Smooth muscle cell (in vitro differentiated cells): ENCODE measurements around the gene MLH3. TPM values are rescaled to one million over a fixed set of nuclear protein-coding genes. Genes with fewer than 3 reads are reported as not detected.
"Not testable (repeated sequence)": the region's sequence is repeated elsewhere in the genome, so short reads cannot be mapped to it uniquely, and the experiment has no call there.

Source experiments
- DNase-seq: peaks from one replicate; lab custom pipeline; 2025; ENCODE audit not compliant: unreplicated experiment; lab: John Stamatoyannopoulos, UW
- H2AFZ ChIP-seq: fragments of 200-600 bp; sonication (generic); 2 replicates; pipeline ENCODE4 v1.6.0; 2016; ENCODE audit warnings: antibody characterized with exemption, low read depth, mild to moderate bottlenecking
- H3F3A ChIP-seq: fragments of 200-600 bp; sonication (generic); 2 replicates; pipeline ENCODE4 v1.6.0; 2017; ENCODE audit warnings: antibody characterized with exemption, low read depth
- H3K27ac ChIP-seq: fragments of 200-600 bp; sonication (generic); 2 replicates; pipeline ENCODE4 v1.5.1; 2016; ENCODE audit warnings: low read depth, mild to moderate bottlenecking
- H3K27me3 ChIP-seq: fragments of 200-600 bp; sonication (generic); 2 replicates; pipeline ENCODE4 v1.6.1; 2016; ENCODE audit warnings: low read depth, mild to moderate bottlenecking
- H3K36me3 ChIP-seq: fragments of 200-600 bp; sonication (generic); 2 replicates; pipeline ENCODE4 v1.5.1; 2016; ENCODE audit warnings: low read depth
- H3K4me1 ChIP-seq: fragments of 200-600 bp; sonication (generic); 2 replicates; pipeline ENCODE4 v1.5.1; 2016; ENCODE audit warnings: low read depth
- H3K4me2 ChIP-seq: fragments of 200-600 bp; sonication (generic); 2 replicates; pipeline ENCODE4 v1.6.0; 2016; ENCODE audit warnings: mild to moderate bottlenecking
- H3K4me3 ChIP-seq: fragments of 200-600 bp; sonication (generic); 2 replicates; pipeline ENCODE4 v1.5.1; 2016; ENCODE audit warnings: mild to moderate bottlenecking
- H3K79me2 ChIP-seq: fragments of 200-600 bp; sonication (generic); 2 replicates; pipeline ENCODE4 v1.6.0; 2016; ENCODE audit warnings: low read depth, mild to moderate bottlenecking
- H3K9ac ChIP-seq: fragments of 200-600 bp; sonication (generic); 2 replicates; pipeline ENCODE4 v1.6.0; 2016; ENCODE audit warnings: low read depth
- H3K9me3 ChIP-seq: fragments of 200-600 bp; sonication (generic); replicated peaks from 2 replicates; pipeline ENCODE4 v1.5.1; 2016; ENCODE audit warnings: low read depth
- H4K20me1 ChIP-seq: fragments of 200-600 bp; sonication (generic); 2 replicates; pipeline ENCODE4 v1.6.0; 2016; ENCODE audit warnings: low read depth
- WGBS: methylation state at CpG from one replicate; pipeline ENCODE4 v1.1.7; 2016; ENCODE audit warnings: low lambda C conversion rate; 5-methylcytosine and 5-hydroxymethylcytosine counted together
- polyA plus RNA-seq: library from polyadenylated mRNA; unstranded; fragments of >200 nt; fragmentation: Nextera tagmentation; extraction: Ambion mirVana; gene quantifications from 2 replicates; pipeline ENCODE4 v1.2.1, GENCODE V29; 2016
- total RNA-seq: library from RNA; depleted of rRNA; stranded (reverse); fragments of >200 nt; gene quantifications from 2 replicates; pipeline ENCODE4 v1.2.3, GENCODE V29; 2014
- TF ChIP-seq, protein P1 (sequence below): fragments of 200-600 bp; sonication (generic); IDR thresholded peaks from 2 replicates; pipeline ENCODE4 v1.5.1; 2017; ENCODE audit warnings: borderline replicate concordance, mild to moderate bottlenecking, antibody characterized with exemption; ENCODE audit not compliant: insufficient read depth, poor library complexity, severe bottlenecking

MLH3 gene
- total and polyA plus RNA-seq, 2 experiments from 2014 or later = 9.6 to 18.9 TPM

DNA sequence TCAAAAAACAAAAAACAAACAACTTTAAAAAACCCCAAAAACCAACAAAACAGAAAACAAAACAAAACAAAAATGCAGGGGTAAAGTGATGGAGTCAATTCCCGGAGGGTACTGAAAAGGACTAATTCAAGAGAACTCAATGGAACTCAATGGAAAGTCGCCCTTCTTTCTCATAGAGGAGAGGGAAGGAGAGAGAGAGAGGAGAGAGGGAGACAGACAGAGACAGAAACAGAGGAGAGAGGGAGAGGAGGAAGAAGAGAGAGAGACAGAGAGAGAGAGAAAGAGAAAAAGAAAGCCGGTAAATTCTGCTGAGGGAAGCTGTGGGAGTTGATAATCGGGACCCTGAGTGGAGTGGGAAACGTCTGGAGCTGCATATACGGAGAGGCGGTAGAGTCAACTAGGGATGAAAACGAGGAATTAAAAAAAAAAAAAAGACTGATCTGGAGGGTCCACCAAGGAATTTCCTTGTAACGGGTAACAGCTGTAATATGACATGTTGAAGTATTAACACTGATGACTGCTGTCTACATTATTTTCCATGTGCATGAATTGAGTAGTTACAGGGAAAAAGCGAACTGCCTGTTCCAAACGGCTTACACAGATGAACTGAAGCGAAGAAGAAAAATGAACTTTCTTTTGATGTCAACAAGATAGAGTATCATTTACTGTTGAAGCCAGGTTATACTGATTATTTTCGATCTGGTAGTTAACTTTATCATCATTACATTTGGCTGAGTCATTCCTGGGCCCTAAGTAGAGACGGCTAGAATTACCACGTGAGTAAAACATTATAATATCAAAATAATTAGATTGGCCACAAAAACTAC, 17.2 kb upstream of the MLH3 start:
- peak overlapping the region; percentile 58 for H3K4me3 ChIP-seq
- no peaks in the 10 kb centered on the region for H4K20me1 ChIP-seq
- peaks cover 12% of the 10 kb centered on the region for H3K4me1 ChIP-seq
- DNase-seq = no peak
- peak overlapping the region; percentile 73 for H3K9ac ChIP-seq
- H2AFZ ChIP-seq = peak overlapping the region; percentile 79
- TF ChIP-seq, protein P1, sequence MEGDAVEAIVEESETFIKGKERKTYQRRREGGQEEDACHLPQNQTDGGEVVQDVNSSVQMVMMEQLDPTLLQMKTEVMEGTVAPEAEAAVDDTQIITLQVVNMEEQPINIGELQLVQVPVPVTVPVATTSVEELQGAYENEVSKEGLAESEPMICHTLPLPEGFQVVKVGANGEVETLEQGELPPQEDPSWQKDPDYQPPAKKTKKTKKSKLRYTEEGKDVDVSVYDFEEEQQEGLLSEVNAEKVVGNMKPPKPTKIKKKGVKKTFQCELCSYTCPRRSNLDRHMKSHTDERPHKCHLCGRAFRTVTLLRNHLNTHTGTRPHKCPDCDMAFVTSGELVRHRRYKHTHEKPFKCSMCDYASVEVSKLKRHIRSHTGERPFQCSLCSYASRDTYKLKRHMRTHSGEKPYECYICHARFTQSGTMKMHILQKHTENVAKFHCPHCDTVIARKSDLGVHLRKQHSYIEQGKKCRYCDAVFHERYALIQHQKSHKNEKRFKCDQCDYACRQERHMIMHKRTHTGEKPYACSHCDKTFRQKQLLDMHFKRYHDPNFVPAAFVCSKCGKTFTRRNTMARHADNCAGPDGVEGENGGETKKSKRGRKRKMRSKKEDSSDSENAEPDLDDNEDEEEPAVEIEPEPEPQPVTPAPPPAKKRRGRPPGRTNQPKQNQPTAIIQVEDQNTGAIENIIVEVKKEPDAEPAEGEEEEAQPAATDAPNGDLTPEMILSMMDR = no peak
- H3K9me3 ChIP-seq = no peaks in the 10 kb centered on the region
- H3K27ac ChIP-seq = peak overlapping the region; percentile 72
- H3K36me3 ChIP-seq = no peaks in the 10 kb centered on the region
- no peaks in the 10 kb centered on the region for H3K79me2 ChIP-seq
- H3K4me2 ChIP-seq = peak overlapping the region; percentile 92
- H3K27me3 ChIP-seq = no peaks in the 10 kb centered on the region
- H3F3A ChIP-seq = peaks cover 3% of the 10 kb centered on the region
- WGBS = 5% methylated on average over 15 of the region's 15 CpGs

DNA sequence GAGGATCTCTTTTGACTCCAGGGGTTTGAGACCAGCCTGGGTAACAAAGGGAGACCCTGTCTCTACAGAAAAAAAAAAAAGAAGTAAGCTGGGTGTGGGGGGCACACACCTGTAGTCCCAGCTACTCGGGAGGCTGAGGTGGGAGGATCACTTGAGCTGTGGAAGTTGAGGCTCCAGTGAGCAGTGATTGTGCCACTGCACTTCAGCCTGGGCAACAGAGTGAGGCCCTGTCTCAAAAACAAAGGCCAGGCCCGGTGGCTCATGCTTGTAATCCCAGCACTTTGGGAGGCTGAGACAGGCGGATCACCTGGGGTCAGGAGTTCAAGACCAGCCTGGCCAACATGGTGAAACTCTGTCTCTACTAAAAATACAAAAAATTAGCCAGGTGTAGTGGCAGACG, 16.5 kb upstream of the MLH3 start:
- H3K4me2 ChIP-seq = peak overlapping the region; percentile 92
- 79% methylated on average over 4 of the region's 4 CpGs for WGBS

DNA sequence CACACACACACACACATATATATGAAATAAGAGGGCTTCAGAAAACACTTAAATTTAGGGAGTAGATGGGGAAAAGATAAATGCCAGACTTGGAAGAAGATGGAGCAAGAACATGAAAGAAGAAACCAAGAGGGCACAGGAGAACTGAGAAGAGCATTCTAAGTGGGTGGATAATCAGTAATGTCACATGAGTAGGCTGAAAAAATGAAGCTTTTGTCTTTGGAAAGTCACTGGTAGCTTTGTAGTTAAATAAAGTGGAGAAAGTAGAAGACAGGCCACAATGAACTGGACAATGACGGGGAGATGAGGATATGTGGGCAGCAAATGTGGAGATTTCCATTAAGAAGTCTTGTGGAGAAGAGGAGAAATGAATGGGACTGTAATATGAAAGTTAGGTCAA, 15.9 kb upstream of the MLH3 start:
- Histone ChIP-seq H3K36me3 (no peaks in the 10 kb centered on the region), H3K4me3 (no peak overlapping the region), H3K27me3 (no peaks in the 10 kb centered on the region), H4K20me1 (no peaks in the 10 kb centered on the region), H3K27ac (no peak overlapping the region), H2AFZ (no peak overlapping the region), H3F3A (peaks cover 3% of the 10 kb centered on the region), H3K4me1 (peaks cover 12% of the 10 kb centered on the region), H3K4me2 (no peak overlapping the region), H3K9me3 (no peaks in the 10 kb centered on the region), H3K9ac (no peak overlapping the region), H3K79me2 (no peaks in the 10 kb centered on the region)
- DNase-seq = no peak
- 91% methylated on average over 1 of the region's 1 CpG for WGBS
- TF ChIP-seq, protein P1 = no peak

More for the DNA sequence above, 16.5 kb upstream of the MLH3 start:
- not testable (repeated sequence) for H3K79me2 ChIP-seq, H3K27me3 ChIP-seq, H4K20me1 ChIP-seq, H3F3A ChIP-seq, H3K9me3 ChIP-seq, H3K36me3 ChIP-seq, H3K9ac ChIP-seq, DNase-seq, H2AFZ ChIP-seq, H3K27ac ChIP-seq
- Histone ChIP-seq H3K4me1 (peaks cover 12% of the 10 kb centered on the region), H3K4me3 (peak overlapping the region; percentile 58)

DNA sequence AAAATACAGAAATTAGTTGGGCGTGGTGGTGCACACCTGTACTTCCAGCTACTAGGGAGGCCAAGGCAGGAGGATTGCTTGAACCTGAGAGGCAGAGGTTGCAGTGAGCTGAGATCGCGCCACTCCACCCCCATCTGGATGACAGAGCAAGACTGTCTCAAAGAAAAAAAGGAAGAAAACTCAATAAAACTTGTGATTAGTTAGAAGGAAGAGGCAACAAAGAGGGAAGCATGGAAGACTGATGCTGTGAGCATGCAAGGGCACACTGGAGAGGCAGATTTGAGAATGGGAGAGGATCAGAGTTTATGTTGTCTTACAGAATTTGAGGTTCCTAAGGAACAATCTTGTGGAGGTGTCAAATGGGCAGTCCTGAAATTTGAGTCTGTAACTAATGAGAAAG, 15.4 kb upstream of the MLH3 start:
- Histone ChIP-seq H3K79me2 (no peaks in the 10 kb centered on the region), H3K9me3 (no peaks in the 10 kb centered on the region), H3F3A (peaks cover 3% of the 10 kb centered on the region), H3K4me3 (no peak overlapping the region), H3K27me3 (no peaks in the 10 kb centered on the region), H4K20me1 (no peaks in the 10 kb centered on the region), H2AFZ (no peak overlapping the region), H3K4me2 (no peak overlapping the region), H3K36me3 (no peaks in the 10 kb centered on the region), H3K9ac (no peak overlapping the region), H3K4me1 (peaks cover 12% of the 10 kb centered on the region), H3K27ac (no peak overlapping the region)
- 100% methylated on average over 3 of the region's 3 CpGs for WGBS
- TF ChIP-seq, protein P1 = no peak
- no peak for DNase-seq
